Esophagus muscularis mucosa (tissue), 3 donors: ENCODE results near the gene PLPP4.

Experiments used
- POLR2A ChIP-seq: fragments of 450-650 bp; IDR thresholded peaks from one replicate; pipeline ENCODE4 v1.6.1; 2017; ENCODE audit warnings: antibody characterized with exemption, moderate library complexity, mild to moderate bottlenecking, low read depth
- TF ChIP-seq, protein P1 (sequence below), 3 experiments: fragments of 200-600 bp in 2 of 3; fragments of 450-650 bp in 1 of 3; sonication (generic) in 2 of 3; IDR thresholded peaks; one replicate each; pipeline ENCODE4 v1.5.1; 2017 to 2019; ENCODE audit warnings: antibody characterized with exemption in 3 of 3, mild to moderate bottlenecking in 2 of 3, moderate library complexity in 1 of 3

DNA sequence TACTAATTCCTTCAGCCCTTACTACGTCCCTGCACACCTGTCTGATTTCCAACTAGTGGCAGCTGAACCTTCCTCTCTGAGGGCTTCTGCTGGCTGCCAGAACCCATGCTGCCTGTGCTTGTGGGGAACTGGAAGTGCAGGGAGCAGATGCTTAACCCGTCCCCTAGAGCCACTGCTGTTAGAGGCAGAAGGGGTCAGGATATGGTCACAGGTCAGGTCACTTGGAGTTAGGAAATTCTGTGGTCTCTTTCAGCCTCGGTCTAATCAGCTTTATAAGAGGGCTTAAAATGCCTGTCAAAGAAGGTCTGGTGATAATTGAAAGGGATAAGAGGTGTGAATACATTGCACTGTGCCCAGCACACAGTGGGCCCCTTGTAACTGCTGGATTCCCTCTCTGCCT lies 82.0 kb downstream of the PLPP4 start:
- TF ChIP-seq, protein P1, sequence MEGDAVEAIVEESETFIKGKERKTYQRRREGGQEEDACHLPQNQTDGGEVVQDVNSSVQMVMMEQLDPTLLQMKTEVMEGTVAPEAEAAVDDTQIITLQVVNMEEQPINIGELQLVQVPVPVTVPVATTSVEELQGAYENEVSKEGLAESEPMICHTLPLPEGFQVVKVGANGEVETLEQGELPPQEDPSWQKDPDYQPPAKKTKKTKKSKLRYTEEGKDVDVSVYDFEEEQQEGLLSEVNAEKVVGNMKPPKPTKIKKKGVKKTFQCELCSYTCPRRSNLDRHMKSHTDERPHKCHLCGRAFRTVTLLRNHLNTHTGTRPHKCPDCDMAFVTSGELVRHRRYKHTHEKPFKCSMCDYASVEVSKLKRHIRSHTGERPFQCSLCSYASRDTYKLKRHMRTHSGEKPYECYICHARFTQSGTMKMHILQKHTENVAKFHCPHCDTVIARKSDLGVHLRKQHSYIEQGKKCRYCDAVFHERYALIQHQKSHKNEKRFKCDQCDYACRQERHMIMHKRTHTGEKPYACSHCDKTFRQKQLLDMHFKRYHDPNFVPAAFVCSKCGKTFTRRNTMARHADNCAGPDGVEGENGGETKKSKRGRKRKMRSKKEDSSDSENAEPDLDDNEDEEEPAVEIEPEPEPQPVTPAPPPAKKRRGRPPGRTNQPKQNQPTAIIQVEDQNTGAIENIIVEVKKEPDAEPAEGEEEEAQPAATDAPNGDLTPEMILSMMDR (IDR thresholded peaks at IDR 0.05): no peak
- no peak for TF ChIP-seq POLR2A
